HepG2 (cell line): ENCODE results near the gene PRR20C. TPM values are rescaled to one million over a fixed set of nuclear protein-coding genes. Genes with fewer than 3 reads are reported as not detected.

Experiments used
- HNF1A ChIP-seq, 2 experiments: sonication (generic) in 1 of 2; formaldehyde crosslinking in 1 of 2; IDR thresholded peaks; 2 replicates each; pipeline versions ENCODE4 v1.4.0 to v1.6.1; 2016 to 2020; ENCODE audit warnings: borderline replicate concordance in 1 of 2, low read depth in 1 of 2, mild to moderate bottlenecking in 1 of 2, missing genetic modification reagents in 1 of 2
- IRF9 ChIP-seq: sonication (generic); formaldehyde crosslinking; IDR thresholded peaks from 2 replicates; pipeline ENCODE4 v1.8.0; 2022; ENCODE audit warnings: missing genetic modification reagents, mild to moderate bottlenecking, borderline replicate concordance
- ZBTB7B ChIP-seq: sonication (generic); formaldehyde crosslinking; IDR thresholded peaks from 2 replicates; pipeline ENCODE4 v1.4.0; 2020; ENCODE audit warnings: missing genetic modification reagents
- ZHX1 ChIP-seq: sonication (generic); formaldehyde crosslinking; IDR thresholded peaks from 2 replicates; pipeline ENCODE4 v1.8.1; 2022; ENCODE audit warnings: low read depth, mild to moderate bottlenecking, missing genetic modification reagents
- ZNF251 ChIP-seq: sonication (generic); formaldehyde crosslinking; IDR thresholded peaks from 2 replicates; pipeline ENCODE4 v1.9.0; 2021; ENCODE audit warnings: mild to moderate bottlenecking, missing genetic modification reagents
- polyA plus RNA-seq, 8 experiments: library from polyadenylated mRNA; depleted of rRNA in 3 of 8; stranded (reverse) in 7 of 8; unstranded in 1 of 8; fragments of >200 nt; fragmentation: Illumina TruSeq in 4 of 8; extraction: Trizol in 4 of 8; gene quantifications; 2 replicates each; pipeline versions ENCODE4 v1.2.1 to v1.2.3, GENCODE V29; 2011 to 2016; ENCODE audit warnings: low read depth in 4 of 8, missing spikeins in 1 of 8, mixed read lengths in 1 of 8; ENCODE audit not compliant: insufficient read depth in 1 of 8
- total RNA-seq, 5 experiments: library from RNA; depleted of rRNA; stranded (reverse); fragments of >200 nt; fragmentation: Illumina TruSeq; extraction: Trizol; gene quantifications; 2 replicates each; pipeline ENCODE4 v1.2.3, GENCODE V29; 2016; ENCODE audit warnings: low read depth in 1 of 5

The PRR20C gene
- total and polyA plus RNA-seq, 2 of the 13 experiments (the other 11 are each of a cell fraction or from before 2014, with no cell fraction given): not detected

- TF ChIP-seq HNF1A (IDR thresholded peaks at IDR 0.05; ENCODE audit: low read depth) (no peak), HNF1A (CRISPR knock-in tag; IDR thresholded peaks at IDR 0.05; ENCODE audit: borderline replicate concordance) (no peak), IRF9 (no peak), ZBTB7B (CRISPR knock-in tag) (no peak), ZNF251 (CRISPR knock-in tag) (no peak), ZHX1 (CRISPR knock-in tag) (no peak)
Measured at GRCh38 chr13:57128909-57129308, 25.0 kb upstream of the PRR20C start (continued).
